HG03378 (cell line): ENCODE measurements around the gene RPL23.

Experiments used
- ATAC-seq: cut with Tn5 transposase; IDR thresholded peaks from one replicate; pipeline ENCODE4 v1.9.1; 2021; ENCODE audit warnings: mild to moderate bottlenecking, moderate library complexity; ENCODE audit not compliant: unreplicated experiment

Gene RPL23

DNA sequence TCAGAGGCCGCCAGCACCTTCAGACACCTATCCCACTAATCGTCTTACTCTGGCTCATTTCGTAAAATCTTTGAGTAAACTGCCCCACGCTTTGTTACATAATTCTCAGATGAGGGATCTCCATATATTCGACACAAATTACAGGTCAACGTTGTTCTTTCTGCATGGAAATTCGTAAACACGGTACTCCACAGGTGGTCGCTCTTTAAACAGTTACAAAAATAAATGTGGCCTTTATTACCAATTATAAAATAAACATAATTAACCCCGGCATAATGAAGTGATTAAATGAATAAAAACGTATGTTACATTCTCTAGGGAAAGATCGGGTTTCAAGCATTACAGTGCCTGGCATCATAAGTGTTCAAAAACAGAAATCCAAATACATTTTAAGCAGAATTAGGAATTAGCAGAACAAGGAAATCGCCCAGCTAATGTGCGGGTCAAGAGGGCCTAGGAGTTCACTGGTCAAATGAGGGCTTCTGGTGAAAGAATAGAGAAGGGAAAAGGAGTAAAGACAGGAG is 53.2 kb downstream of the RPL23 start:
- no peak for ATAC-seq

DNA sequence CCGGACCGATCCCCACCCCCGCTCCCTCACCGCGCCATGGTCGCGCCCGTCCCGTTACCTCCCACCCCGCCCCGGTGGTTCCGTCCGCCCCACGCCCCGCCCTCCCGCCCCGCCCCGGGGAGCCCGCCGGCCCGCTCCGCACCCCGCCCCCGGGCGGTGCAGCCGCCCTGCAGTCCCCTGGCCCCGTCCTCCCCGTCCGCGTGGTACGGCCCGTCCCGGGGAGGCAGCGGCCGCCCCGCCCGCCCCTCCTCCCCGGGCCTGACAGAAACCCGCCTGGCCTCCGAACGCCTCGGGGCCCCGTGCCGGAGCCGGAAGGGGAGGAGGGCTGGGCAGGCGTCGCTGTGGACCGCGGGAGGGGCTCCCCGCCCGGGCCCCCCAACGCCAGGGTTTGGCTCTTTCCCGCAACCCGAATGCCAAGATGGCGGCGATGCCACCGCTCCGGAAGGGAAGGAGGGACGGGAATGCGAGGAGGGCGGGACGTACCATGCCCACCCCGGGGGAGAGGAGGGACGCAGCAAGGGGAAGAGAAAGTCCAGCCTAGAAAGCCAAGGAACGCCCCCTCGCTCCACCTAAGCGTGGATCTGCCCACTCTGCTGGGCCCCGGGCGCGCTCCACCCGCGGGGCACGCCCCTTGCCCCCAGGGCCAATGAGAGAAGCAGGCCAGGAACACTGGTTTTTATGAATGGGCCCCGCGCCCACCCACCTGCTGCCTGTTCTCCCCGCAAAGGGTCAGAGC is 53.9 kb downstream of the RPL23 start, which contains the start of gene PIP4K2B:
Gene PIP4K2B (minus strand): TSS at position 56 of the 736 bp plus-strand sequence. CDS start 132 bp downstream, outside the sequence.
- peak; percentile 75 for ATAC-seq

DNA sequence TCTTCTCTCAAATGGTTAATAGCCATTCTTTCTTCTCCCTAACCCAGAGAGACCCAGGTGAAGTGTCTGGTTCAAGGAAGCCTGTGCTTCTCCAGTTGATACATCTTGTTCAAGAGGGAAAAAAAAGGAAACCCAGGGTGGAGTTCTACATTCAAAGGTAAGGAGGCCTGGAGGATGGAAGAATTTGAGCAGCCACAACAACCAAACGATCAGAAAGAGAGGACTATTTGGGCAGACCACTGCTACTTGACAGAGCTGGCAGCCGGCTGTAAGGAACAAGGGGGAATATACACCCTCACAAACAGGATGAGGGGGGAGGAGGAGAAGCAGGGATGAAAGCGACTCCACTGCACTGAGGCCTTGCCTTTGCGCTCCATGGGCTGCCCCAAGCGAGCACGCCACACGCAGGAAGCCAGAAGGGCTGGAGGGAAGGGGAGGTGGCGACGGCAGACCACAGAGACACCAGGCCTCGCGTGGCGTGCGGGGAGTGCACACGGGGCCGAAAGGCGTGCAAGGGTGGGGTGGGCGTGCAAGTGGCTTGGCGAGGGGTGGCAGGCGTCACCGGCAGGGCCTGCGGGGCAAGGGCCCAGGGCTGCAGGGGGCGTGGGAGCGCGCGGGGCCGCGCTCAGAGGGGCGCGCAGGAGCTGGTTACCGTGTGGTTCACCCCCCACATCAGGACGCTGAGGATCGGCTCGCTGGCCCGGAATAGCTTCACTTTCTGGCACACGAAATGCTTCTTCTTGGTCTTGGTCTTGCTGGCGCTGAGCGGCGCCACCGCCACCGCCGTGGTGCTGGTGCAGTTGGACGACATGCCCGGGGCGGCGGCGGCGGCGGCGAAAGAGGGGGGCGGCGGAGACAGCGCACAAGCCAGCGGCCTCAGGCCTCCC is 54.7 kb downstream of the RPL23 start:
- no peak for ATAC-seq
